GM10248 (cell line): Measurements from ENCODE around the gene HLA-DOA.

Experiments
- CTCF ChIA-PET: fragments of 300-600 bp; sonication (Branson Sonifier 250); formaldehyde crosslinking; extraction: SDS; loops from one replicate; lab custom pipeline; 2021; ENCODE audit warnings: antibody characterized with exemption; lab: Yijun Ruan, JAX
- POLR2A ChIA-PET: fragments of 350-650 bp; sonication (Branson Sonifier 250); formaldehyde crosslinking; extraction: SDS; loops from one replicate; lab custom pipeline; 2020; ENCODE audit warnings: antibody characterized with exemption; lab: Yijun Ruan, JAX
- DNase-seq: peaks from one replicate; pipeline ENCODE4 v3.0.0; 2012; ENCODE audit errors: extremely low spot score
- TF ChIP-seq, protein P1 (sequence below): IDR thresholded peaks from 2 replicates; pipeline ENCODE4 v1.5.1; 2012; ENCODE audit warnings: mild to moderate bottlenecking, low read depth; ENCODE audit errors: extremely low read depth, missing control alignments, control extremely low read depth

The HLA-DOA gene

DNA sequence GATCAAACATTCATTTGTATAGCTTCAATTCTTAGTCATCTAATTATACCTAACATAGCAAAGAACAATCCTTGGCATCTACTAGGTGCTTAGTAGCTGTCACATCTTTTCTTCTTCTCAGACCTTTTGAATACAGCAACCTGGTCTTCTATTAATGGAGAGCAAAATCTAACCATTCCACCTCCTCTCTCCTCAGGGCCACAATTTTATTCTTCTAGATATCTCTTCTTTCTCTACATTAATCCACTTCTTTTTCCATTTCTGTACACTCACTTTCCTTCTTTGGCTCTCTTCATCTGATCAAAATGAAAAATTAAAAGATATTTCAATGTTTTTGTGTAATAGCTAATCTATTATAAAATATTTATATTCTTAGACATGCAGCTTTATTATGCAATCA lies 9.0 kb upstream of the HLA-DOA start:
- peak; percentile 5 for DNase-seq
- ChIA-PET CTCF (interaction anchor here (0.9 to 7.8 kb wide), 14 partner anchors 8 to 230 kb away, joined by 3 to 78 read pairs (median 7); partner anchors contain the start of genes HLA-DPA1 and HLA-DPB1), POLR2A (interaction anchor here (1.1 to 1.6 kb wide), 2 partner anchors 11 to 55 kb away, joined by 3 to 4 read pairs; partner anchors contain the start of gene HLA-DPA1)
- TF ChIP-seq, protein P1, sequence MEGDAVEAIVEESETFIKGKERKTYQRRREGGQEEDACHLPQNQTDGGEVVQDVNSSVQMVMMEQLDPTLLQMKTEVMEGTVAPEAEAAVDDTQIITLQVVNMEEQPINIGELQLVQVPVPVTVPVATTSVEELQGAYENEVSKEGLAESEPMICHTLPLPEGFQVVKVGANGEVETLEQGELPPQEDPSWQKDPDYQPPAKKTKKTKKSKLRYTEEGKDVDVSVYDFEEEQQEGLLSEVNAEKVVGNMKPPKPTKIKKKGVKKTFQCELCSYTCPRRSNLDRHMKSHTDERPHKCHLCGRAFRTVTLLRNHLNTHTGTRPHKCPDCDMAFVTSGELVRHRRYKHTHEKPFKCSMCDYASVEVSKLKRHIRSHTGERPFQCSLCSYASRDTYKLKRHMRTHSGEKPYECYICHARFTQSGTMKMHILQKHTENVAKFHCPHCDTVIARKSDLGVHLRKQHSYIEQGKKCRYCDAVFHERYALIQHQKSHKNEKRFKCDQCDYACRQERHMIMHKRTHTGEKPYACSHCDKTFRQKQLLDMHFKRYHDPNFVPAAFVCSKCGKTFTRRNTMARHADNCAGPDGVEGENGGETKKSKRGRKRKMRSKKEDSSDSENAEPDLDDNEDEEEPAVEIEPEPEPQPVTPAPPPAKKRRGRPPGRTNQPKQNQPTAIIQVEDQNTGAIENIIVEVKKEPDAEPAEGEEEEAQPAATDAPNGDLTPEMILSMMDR = no peak

DNA sequence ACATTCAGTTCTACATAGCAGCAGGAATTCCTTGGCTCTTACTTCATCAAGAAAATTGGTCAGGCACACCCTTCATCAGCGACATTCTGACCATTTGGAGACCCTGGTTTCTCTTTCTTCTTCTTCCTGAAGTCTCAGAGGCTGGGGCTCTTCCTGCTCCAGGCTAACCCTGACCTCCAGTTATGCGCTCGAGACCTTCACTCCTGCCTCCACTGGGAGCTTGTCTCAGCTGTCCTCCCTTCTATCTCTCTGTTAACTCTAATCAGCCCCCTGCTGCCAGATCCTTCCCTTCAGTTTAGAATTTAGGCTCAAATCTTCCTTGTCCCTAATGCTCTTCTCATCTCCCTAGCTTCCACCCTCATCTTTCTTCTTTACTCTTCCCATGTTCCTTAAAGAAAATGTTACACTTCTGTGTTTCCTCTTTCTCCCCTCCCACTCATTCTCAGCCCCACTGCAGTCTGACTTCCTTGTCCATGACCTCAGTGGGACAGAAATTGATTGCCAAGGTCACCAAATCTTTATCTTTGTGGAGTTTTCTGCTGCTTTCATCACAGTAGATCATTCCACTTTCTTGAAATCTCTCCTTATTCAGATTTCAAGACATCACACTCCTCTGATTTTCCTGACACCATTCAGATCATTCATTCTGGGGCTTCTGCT lies 8.4 kb upstream of the HLA-DOA start:
- DNase-seq = peak; percentile 18
- TF ChIP-seq, protein P1 = no peak
- POLR2A ChIA-PET = interaction anchor here (1.1 kb wide), 1 partner anchor 11 kb away, joined by 3 read pairs; no protein-coding TSS in a partner anchor
- CTCF ChIA-PET = interaction anchor here (1.2 to 7.8 kb wide), 12 partner anchors 9 to 231 kb away, joined by 3 to 78 read pairs (median 8); partner anchors contain the start of genes HLA-DPA1 and HLA-DPB1

DNA sequence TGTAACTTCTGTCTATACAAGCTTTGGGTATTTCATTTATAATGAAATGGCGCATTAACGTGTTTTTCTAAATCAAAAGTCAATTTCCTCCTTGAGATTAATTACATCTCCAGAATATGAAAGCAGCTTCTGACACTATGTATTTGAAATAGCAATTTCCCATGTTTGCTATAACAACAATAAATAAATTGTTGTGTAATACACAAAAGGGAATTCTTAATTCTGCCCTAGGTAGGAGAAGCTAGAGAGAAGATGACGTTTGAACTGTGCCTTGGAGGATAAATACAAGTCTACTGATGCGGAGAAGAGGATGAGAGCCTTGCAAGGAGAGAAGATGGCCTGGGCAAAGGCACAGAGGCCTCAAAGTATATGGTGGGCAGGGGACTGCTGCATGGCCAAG lies 7.6 kb upstream of the HLA-DOA start:
- POLR2A ChIA-PET = no interaction called here
- TF ChIP-seq, protein P1 = no peak
- CTCF ChIA-PET = interaction anchor here (0.8 to 7.8 kb wide), 13 partner anchors 10 to 232 kb away, joined by 3 to 78 read pairs (median 5); partner anchors contain the start of genes HLA-DPA1 and HLA-DPB1
- DNase-seq = no peak

DNA sequence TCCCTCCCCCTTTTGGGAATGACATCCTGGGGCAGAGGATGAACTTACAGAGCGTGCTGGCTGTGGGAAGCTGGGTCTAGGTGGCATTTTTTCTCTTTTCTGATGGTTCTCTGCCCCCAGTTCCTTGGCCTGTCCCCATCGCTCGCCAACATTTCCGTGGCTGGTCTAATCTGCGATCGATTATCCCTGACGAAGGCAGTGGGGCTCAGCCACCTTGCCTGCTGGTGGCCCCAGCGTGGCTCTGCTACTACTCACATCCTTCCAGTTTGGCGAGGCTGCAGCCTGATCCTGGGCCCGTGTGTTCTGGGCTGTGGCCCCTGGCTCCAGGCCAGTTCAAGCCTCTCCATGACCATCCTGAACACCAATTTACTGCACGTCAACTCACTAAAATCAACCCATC lies 6.4 kb upstream of the HLA-DOA start:
- CTCF ChIA-PET = interaction anchor here (0.5 to 7.8 kb wide), 33 partner anchors 11 to 234 kb away, joined by 3 to 78 read pairs (median 4); partner anchors contain the start of genes HLA-DPA1, HLA-DPB1 and RING1
- POLR2A ChIA-PET = no interaction called here
- no peak for DNase-seq
- TF ChIP-seq, protein P1 = no peak

DNA sequence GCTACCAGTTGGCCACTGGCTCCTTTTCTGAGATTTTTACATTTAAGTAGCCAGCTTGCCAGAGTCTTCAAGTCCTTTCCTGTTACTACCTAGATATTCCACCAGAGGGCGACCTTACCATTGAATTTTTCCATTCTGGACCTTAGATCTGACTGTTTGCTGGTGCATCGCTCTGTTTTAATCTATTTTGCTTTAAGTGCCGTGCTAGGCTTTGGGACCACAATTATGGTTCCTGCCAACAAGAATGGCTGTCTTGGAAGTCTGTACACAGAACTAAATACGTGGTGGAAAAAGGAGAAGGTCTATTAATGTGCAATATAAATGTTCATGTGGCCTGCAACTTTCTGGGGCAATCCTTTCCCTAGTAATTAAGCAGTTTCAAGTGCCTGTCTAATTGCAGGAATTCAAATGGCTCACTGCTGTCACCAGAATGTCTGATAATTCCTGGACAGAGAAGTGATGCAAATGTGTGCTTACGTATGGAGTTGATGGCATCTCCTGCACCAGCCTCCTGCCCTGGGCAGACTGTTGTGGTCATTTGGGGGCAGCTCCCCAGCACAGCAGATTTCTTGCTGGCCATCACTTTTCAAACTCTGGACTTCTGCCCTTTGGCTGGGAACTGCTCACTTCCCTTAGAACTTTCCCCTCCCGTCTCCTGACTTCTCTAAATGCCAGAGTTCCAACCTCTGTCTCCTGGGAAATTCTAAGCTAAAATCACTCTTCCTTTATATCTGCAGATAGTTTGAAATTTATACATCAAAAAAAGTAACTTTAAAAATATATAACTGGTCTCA lies 5.6 kb upstream of the HLA-DOA start:
- ChIA-PET CTCF (interaction anchor here (0.5 to 7.8 kb wide), 48 partner anchors 11 to 235 kb away, joined by 3 to 78 read pairs (median 4); partner anchors contain the start of genes HLA-DPA1, HLA-DPB1 and RING1), POLR2A (interaction anchor here (1.0 kb wide), 1 partner anchor 61 kb away, joined by 4 read pairs; the partner anchor contains the start of gene HLA-DPB1)
- peak; percentile 70 for DNase-seq
- TF ChIP-seq, protein P1 = peak; percentile 65

DNA sequence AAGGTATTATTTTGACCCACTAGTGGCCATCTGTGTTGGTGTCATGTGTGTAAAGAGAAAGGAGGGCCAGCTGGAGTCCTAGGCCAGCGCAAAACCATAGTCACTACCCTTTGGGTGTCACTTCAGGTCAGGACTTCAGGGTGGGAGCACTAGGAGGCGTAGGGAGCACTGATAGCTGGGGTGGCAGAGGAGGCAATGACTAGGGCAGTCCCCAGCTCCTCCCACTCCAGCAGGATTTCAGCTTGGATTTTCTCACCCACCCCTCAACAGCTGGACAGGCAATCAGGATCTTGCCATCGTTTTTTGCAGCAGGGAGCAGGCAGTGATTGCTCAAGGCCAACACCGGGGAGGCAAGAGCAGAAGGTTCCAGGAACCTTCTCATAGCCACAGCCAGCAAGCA lies 4.2 kb upstream of the HLA-DOA start:
- POLR2A ChIA-PET = no interaction called here
- DNase-seq = peak; percentile 1
- TF ChIP-seq, protein P1 = no peak
- CTCF ChIA-PET = interaction anchor here (1.0 to 7.8 kb wide), 17 partner anchors 9 to 234 kb away, joined by 3 to 78 read pairs (median 4); partner anchors contain the start of genes HLA-DPA1 and HLA-DPB1
